ENCODE measurements around the gene PTF1A. TPM values are rescaled to one million over a fixed set of nuclear protein-coding genes. Genes with fewer than 3 reads are reported as not detected.

PTF1A gene
- total RNA-seq, 4 donors from 2014 or later, result not detected

GRCh38 chr10:23150610-23151009 lies 41.5 kb upstream of the PTF1A start:
- Histone ChIP-seq H3K4me1 (peaks cover 7 to 10% of the 10 kb centered on the region in 2 donors), H3K4me3 (replicated peaks in 1 of 3) (no peak overlapping the region), H3K27me3 (no peaks in the 10 kb centered on the region), H3K36me3 (no peaks in the 10 kb centered on the region), H3K9me3 (no peaks in the 10 kb centered on the region), H3K27ac (no peak overlapping the region)
- TF ChIP-seq POLR2A (IDR thresholded peaks at IDR 0.05), result no peak
- TF ChIP-seq CTCF (IDR thresholded peaks at IDR 0.05), result no peak
- no peak for DNase-seq
- intact Hi-C loops (cut with DNase I), result loop anchor here (10.0 kb wide), 1 partner anchor 1404 kb away; no protein-coding TSS in a partner anchor
- WGBS, 2 donors, result 86 to 88% methylated on average over 8 to 12 of the region's 12 CpGs

- Histone ChIP-seq H3K4me3 (replicated peaks in 1 of 3) (no peak overlapping the region), H3K9me3 (no peaks in the 10 kb centered on the region), H3K27me3 (no peaks in the 10 kb centered on the region), H3K4me1 (peaks cover 5 to 6% of the 10 kb centered on the region in 2 donors), H3K36me3 (no peaks in the 10 kb centered on the region), H3K27ac (no peak overlapping the region)
- TF ChIP-seq CTCF (IDR thresholded peaks at IDR 0.05) (no peak), POLR2A (IDR thresholded peaks at IDR 0.05) (no peak)
- DNase-seq, result no peak
- intact Hi-C loops (cut with DNase I), result loop anchor here (10.0 kb wide), 1 partner anchor 1404 kb away; no protein-coding TSS in a partner anchor
- 81 to 83% methylated on average over 7 of the region's 7 CpGs for whole genome bisulfite sequencing, 2 donors
Measured at GRCh38 chr10:23151071-23151470, 41.0 kb upstream of the PTF1A start.

- H3K27ac ChIP-seq, result no peak overlapping the region
- WGBS, 2 donors, result 83 to 91% methylated on average over 7 of the region's 7 CpGs
- no peaks in the 10 kb centered on the region for H3K27me3 ChIP-seq
- no peak for DNase-seq
- H3K36me3 ChIP-seq, result no peaks in the 10 kb centered on the region
- no peaks in the 10 kb centered on the region for H3K9me3 ChIP-seq
- no peak for TF ChIP-seq POLR2A (IDR thresholded peaks at IDR 0.05)
- TF ChIP-seq CTCF (IDR thresholded peaks at IDR 0.05), result no peak
- H3K4me3 ChIP-seq (replicated peaks in 1 of 3), result no peak overlapping the region
- intact Hi-C loops (cut with DNase I), result loop anchor here (10.0 kb wide), 1 partner anchor 1400 kb away; no protein-coding TSS in a partner anchor
- peaks cover 8 to 12% of the 10 kb centered on the region in 2 donors for H3K4me1 ChIP-seq
Measured at GRCh38 chr10:23155169-23155568, 36.9 kb upstream of the PTF1A start.

- no peaks in the 10 kb centered on the region for H3K36me3 ChIP-seq
- no peaks in the 10 kb centered on the region for H3K27me3 ChIP-seq
- no peak overlapping the region for H3K4me3 ChIP-seq (replicated peaks in 1 of 3)
- no peaks in the 10 kb centered on the region for H3K9me3 ChIP-seq
- H3K4me1 ChIP-seq, result peaks cover 8 to 12% of the 10 kb centered on the region in 2 donors
- peak overlapping the region; percentile 56 to 81 (median 57) for H3K27ac ChIP-seq
- no peak for DNase-seq
- TF ChIP-seq CTCF (IDR thresholded peaks at IDR 0.05) (no peak), POLR2A (IDR thresholded peaks at IDR 0.05) (no peak)
- intact Hi-C loops (cut with DNase I), result loop anchor here (10.0 kb wide), 1 partner anchor 1398 kb away; no protein-coding TSS in a partner anchor
- WGBS, 2 donors, result 80 to 87% methylated on average over 10 of the region's 10 CpGs
Measured at GRCh38 chr10:23156447-23157150, 35.5 kb upstream of the PTF1A start.

- H3K9me3 ChIP-seq, result no peaks in the 10 kb centered on the region
- peak overlapping the region; percentile 57 to 81 (median 78) for H3K27ac ChIP-seq
- no peaks in the 10 kb centered on the region for H3K36me3 ChIP-seq
- intact Hi-C loops (cut with DNase I), result loop anchor here (10.0 kb wide), 1 partner anchor 1398 kb away; no protein-coding TSS in a partner anchor
- peak; percentile 88 to 91 for DNase-seq
- H3K27me3 ChIP-seq, result no peaks in the 10 kb centered on the region
- peak overlapping the region in 1 of 3 donors; percentile 2 for H3K4me3 ChIP-seq (replicated peaks in 1 of 3)
- peaks cover 8 to 12% of the 10 kb centered on the region in 2 donors for H3K4me1 ChIP-seq
- WGBS, 2 donors, result 26 to 45% methylated on average over 13 to 14 of the region's 14 CpGs
- TF ChIP-seq CTCF (IDR thresholded peaks at IDR 0.05), result peak in 2 of 6 experiments; percentile 7 to 10
- no peak for TF ChIP-seq POLR2A (IDR thresholded peaks at IDR 0.05)
Measured at GRCh38 chr10:23157239-23157681, 34.9 kb upstream of the PTF1A start.

All from thyroid gland (tissue), 4 donors.